WTC11 (cell line): Measurements from ENCODE around the gene UGT3A2. TPM values are rescaled to one million over a fixed set of nuclear protein-coding genes. Genes with fewer than 3 reads are reported as not detected.

Source experiments
- ATAC-seq: fragments of 200-7000 bp; cut with Tn5 transposase; 2 replicates; pipeline ENCODE4 v1.10.0; 2021; ENCODE audit warnings: mild to moderate bottlenecking, moderate library complexity
- CTCF ChIA-PET: fragments of 300-600 bp; sonication (Branson Sonifier 250); formaldehyde crosslinking; loops from one replicate; lab custom pipeline; 2021; ENCODE audit warnings: antibody characterized with exemption; lab: Charles Lee
- POLR2A ChIA-PET: fragments of 350-600 bp; sonication (Branson Sonifier 250); formaldehyde crosslinking; loops from one replicate; lab custom pipeline; 2021; ENCODE audit warnings: antibody characterized with exemption; lab: Charles Lee
- DNase-seq: peaks from one replicate; pipeline ENCODE4 v3.0.0; 2021; ENCODE audit warnings: low spot score
- H3K27ac Mint-ChIP-seq: 2 replicates; pipeline ENCODE4 v1.8.0; 2021; ENCODE audit warnings: mixed read lengths
- H3K27me3 Mint-ChIP-seq: 2 replicates; pipeline ENCODE4 v1.8.0; 2021; ENCODE audit warnings: low read depth, mild to moderate bottlenecking, moderate library complexity, mixed read lengths
- H3K36me3 Mint-ChIP-seq: 2 replicates; pipeline ENCODE4 v1.8.0; 2021; ENCODE audit warnings: mixed read lengths
- H3K4me1 Mint-ChIP-seq: 2 replicates; pipeline ENCODE4 v1.8.0; 2022; ENCODE audit warnings: mixed read lengths
- H3K4me3 Mint-ChIP-seq: 2 replicates; pipeline ENCODE4 v1.8.0; 2021; ENCODE audit warnings: mild to moderate bottlenecking, moderate library complexity, mixed read lengths
- H3K9me3 Mint-ChIP-seq: 2 replicates; pipeline ENCODE4 v1.8.0; 2021; ENCODE audit warnings: mixed read lengths
- EMX1 ChIP-seq: fragments of 250-450 bp; sonication (Bioruptor Pico); IDR thresholded peaks from 2 replicates; pipeline ENCODE4 v1.8.0; 2021; ENCODE audit warnings: mild to moderate bottlenecking
- ETV6 ChIP-seq: sonication (generic); formaldehyde crosslinking; IDR thresholded peaks from 2 replicates; pipeline ENCODE4 v1.8.1; 2022; ENCODE audit warnings: mild to moderate bottlenecking, missing genetic modification reagents
- GTF2I ChIP-seq: fragments of 250-450 bp; sonication (Bioruptor Pico); conservative IDR thresholded peaks from 2 replicates; pipeline ENCODE4 v1.4.0; 2021; ENCODE audit warnings: mild to moderate bottlenecking
- JAZF1 ChIP-seq: fragments of 250-450 bp; sonication (Bioruptor Pico); IDR thresholded peaks from 2 replicates; pipeline ENCODE4 v1.9.0; 2021; ENCODE audit warnings: moderate library complexity, mild to moderate bottlenecking, inconsistent platforms
- PRRX2 ChIP-seq: fragments of 250-450 bp; sonication (Bioruptor Pico); IDR thresholded peaks from 2 replicates; pipeline ENCODE4 v1.8.0; 2021; ENCODE audit warnings: mild to moderate bottlenecking
- RELA ChIP-seq: sonication (generic); formaldehyde crosslinking; IDR thresholded peaks from 2 replicates; pipeline ENCODE4 v1.8.1; 2022; ENCODE audit warnings: missing genetic modification reagents, mild to moderate bottlenecking, borderline replicate concordance
- SMAD3 ChIP-seq: sonication (generic); formaldehyde crosslinking; IDR thresholded peaks from 2 replicates; pipeline ENCODE4 v1.8.0; 2022; ENCODE audit warnings: missing genetic modification reagents, mild to moderate bottlenecking, borderline replicate concordance
- TCF7 ChIP-seq: sonication (generic); formaldehyde crosslinking; IDR thresholded peaks from 2 replicates; pipeline ENCODE4 v1.8.0; 2022; ENCODE audit warnings: mild to moderate bottlenecking, low read depth, missing genetic modification reagents, moderate library complexity
- TEAD1 ChIP-seq: sonication (generic); formaldehyde crosslinking; IDR thresholded peaks from 2 replicates; pipeline ENCODE4 v1.8.0; 2022; ENCODE audit warnings: mild to moderate bottlenecking, missing genetic modification reagents
- TP53 ChIP-seq: sonication (generic); formaldehyde crosslinking; IDR thresholded peaks from 2 replicates; pipeline ENCODE4 v1.8.1; 2023; ENCODE audit warnings: mild to moderate bottlenecking, missing genetic modification reagents
- ZBTB21 ChIP-seq: sonication (generic); formaldehyde crosslinking; IDR thresholded peaks from 2 replicates; pipeline ENCODE4 v1.8.1; 2023; ENCODE audit warnings: mild to moderate bottlenecking, missing genetic modification reagents, borderline replicate concordance
- ZNF121 ChIP-seq: sonication (generic); formaldehyde crosslinking; IDR thresholded peaks from 2 replicates; pipeline ENCODE4 v1.8.0; 2023; ENCODE audit warnings: missing genetic modification reagents
- ZNF138 ChIP-seq: sonication (generic); formaldehyde crosslinking; conservative IDR thresholded peaks from 2 replicates; pipeline ENCODE4 v1.8.1; 2022; ENCODE audit warnings: mild to moderate bottlenecking, moderate library complexity, missing genetic modification reagents
- ZNF263 ChIP-seq: sonication (generic); formaldehyde crosslinking; IDR thresholded peaks from 2 replicates; pipeline ENCODE4 v1.8.1; 2022; ENCODE audit warnings: low read depth, mild to moderate bottlenecking, moderate library complexity, missing genetic modification reagents
- ZNF671 ChIP-seq: fragments of 250-450 bp; sonication (Bioruptor Pico); IDR thresholded peaks from 2 replicates; pipeline ENCODE4 v1.8.0; 2021; ENCODE audit warnings: mild to moderate bottlenecking
- total RNA-seq: library from RNA; stranded (reverse); gene quantifications from 3 replicates; pipeline ENCODE4 v1.2.3, GENCODE V29; 2021
- TF ChIP-seq, protein P1 (sequence below): sonication (generic); formaldehyde crosslinking; IDR thresholded peaks from 2 replicates; pipeline ENCODE4 v1.8.1; 2023; ENCODE audit warnings: mild to moderate bottlenecking, moderate library complexity, missing genetic modification reagents
- TF ChIP-seq, protein P2 (sequence below): fragments of 250-450 bp; sonication (Bioruptor Pico); IDR thresholded peaks from 2 replicates; pipeline ENCODE4 v2.1.2; 2022; ENCODE audit warnings: mild to moderate bottlenecking, moderate library complexity
- TF ChIP-seq, protein P3 (sequence below): sonication (generic); formaldehyde crosslinking; conservative IDR thresholded peaks from 2 replicates; pipeline ENCODE4 v1.8.1; 2023; ENCODE audit warnings: mild to moderate bottlenecking, low read depth, missing genetic modification reagents, moderate library complexity
- TF ChIP-seq, protein P4 (sequence below): sonication (generic); formaldehyde crosslinking; IDR thresholded peaks from 2 replicates; pipeline ENCODE4 v1.8.1; 2022; ENCODE audit warnings: mild to moderate bottlenecking, moderate library complexity, missing genetic modification reagents
- TF ChIP-seq, protein P5 (sequence below): sonication (generic); formaldehyde crosslinking; IDR thresholded peaks from 2 replicates; pipeline ENCODE4 v1.8.0; 2022; ENCODE audit warnings: missing genetic modification reagents

Gene UGT3A2
- total RNA-seq, 1 experiment from 2014 or later, result 13.6 TPM

DNA sequence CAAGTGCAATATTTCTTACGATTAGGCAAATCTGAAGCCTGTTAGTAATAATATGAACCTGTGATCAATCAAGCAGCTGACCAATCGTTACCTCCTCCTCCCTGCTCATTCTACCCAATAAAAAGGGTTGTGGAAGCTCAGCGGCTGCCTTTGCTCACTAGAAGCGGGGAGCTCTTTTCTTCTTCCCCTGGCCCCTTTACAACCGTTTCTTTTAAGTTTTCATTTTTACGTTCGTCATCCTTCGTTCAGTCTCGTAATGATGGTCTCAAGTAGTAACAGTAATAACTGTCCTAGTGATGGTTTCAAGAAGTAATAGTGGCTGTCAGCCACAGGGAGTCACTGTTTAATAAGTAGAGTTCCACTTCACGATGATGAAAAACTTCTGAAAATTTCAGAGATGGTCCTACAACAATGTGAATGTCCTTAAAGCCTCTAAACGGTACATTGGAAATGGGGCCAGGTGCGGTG lies 6.2 kb downstream of the UGT3A2 start (continued):
- TF ChIP-seq, protein P1, sequence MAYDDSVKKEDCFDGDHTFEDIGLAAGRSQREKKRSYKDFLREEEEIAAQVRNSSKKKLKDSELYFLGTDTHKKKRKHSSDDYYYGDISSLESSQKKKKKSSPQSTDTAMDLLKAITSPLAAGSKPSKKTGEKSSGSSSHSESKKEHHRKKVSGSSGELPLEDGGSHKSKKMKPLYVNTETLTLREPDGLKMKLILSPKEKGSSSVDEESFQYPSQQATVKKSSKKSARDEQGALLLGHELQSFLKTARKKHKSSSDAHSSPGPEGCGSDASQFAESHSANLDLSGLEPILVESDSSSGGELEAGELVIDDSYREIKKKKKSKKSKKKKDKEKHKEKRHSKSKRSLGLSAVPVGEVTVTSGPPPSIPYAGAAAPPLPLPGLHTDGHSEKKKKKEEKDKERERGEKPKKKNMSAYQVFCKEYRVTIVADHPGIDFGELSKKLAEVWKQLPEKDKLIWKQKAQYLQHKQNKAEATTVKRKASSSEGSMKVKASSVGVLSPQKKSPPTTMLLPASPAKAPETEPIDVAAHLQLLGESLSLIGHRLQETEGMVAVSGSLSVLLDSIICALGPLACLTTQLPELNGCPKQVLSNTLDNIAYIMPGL (CRISPR knock-in tag), result no peak
- no peak for TF ChIP-seq RELA (CRISPR knock-in tag)
- TF ChIP-seq, protein P2, sequence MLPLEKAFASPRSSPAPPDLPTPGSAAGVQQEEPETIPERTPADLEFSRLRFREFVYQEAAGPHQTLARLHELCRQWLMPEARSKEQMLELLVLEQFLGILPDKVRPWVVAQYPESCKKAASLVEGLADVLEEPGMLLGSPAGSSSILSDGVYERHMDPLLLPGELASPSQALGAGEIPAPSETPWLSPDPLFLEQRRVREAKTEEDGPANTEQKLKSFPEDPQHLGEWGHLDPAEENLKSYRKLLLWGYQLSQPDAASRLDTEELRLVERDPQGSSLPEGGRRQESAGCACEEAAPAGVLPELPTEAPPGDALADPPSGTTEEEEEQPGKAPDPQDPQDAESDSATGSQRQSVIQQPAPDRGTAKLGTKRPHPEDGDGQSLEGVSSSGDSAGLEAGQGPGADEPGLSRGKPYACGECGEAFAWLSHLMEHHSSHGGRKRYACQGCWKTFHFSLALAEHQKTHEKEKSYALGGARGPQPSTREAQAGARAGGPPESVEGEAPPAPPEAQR (CRISPR knock-in tag), result no peak
- TF ChIP-seq SMAD3 (CRISPR knock-in tag), result no peak
- TF ChIP-seq EMX1 (CRISPR knock-in tag), result no peak
- no peak for TF ChIP-seq ZBTB21 (CRISPR knock-in tag)

DNA sequence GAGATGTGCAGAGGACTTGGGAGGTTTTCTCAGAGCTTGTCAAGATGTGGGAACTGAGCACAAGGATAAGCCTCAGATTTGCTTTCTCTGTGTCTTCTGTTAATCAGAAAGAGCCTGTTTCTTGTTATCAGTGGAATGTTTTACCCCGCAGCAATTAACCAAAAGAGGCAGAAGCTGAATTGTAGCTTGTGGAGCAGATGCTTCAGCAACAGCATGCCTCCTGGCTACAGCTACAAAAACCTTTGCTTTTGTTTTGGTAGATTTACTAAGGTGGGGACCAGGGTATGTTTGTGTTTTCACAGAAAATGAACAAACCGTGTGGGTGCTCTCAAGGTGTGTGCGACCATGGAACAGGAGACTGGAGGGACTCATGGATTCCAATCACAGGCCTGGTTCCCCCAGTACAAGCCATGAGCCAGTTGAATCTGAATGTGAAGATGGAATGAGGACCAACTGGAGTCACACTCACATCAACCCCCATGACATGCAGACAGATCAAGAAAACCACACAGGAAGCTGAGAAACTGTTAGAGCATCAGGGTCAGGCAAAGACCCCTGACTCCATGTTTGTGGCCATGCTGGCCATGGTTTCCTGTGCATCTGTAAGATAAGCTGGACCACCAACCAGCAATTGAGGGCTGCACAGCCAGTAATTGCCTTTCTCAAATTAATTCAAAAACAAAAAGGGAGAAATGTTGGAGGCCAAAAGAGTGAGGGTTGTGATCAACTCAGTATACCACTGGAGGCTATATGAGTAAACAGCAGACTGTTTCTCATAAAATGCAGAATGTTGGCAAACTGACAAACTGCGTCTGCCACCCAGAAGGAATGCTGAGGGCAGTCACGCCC lies 6.9 kb downstream of the UGT3A2 start:
- no peak overlapping the region for H3K4me3 Mint-ChIP-seq
- no peaks in the 10 kb centered on the region for H3K9me3 Mint-ChIP-seq
- no peak for ATAC-seq
- H3K4me1 Mint-ChIP-seq, result no peaks in the 10 kb centered on the region
- peaks cover 1% of the 10 kb centered on the region for H3K27me3 Mint-ChIP-seq
- peaks cover 24% of the 10 kb centered on the region for H3K36me3 Mint-ChIP-seq
- POLR2A ChIA-PET, result no interaction called here
- DNase-seq, result no peak
- CTCF ChIA-PET, result interaction anchor here (1.0 kb wide), 1 partner anchor 19 kb away, joined by 4 read pairs; no protein-coding TSS in a partner anchor
- no peak for TF ChIP-seq TCF7 (CRISPR knock-in tag)
- TF ChIP-seq, protein P3, sequence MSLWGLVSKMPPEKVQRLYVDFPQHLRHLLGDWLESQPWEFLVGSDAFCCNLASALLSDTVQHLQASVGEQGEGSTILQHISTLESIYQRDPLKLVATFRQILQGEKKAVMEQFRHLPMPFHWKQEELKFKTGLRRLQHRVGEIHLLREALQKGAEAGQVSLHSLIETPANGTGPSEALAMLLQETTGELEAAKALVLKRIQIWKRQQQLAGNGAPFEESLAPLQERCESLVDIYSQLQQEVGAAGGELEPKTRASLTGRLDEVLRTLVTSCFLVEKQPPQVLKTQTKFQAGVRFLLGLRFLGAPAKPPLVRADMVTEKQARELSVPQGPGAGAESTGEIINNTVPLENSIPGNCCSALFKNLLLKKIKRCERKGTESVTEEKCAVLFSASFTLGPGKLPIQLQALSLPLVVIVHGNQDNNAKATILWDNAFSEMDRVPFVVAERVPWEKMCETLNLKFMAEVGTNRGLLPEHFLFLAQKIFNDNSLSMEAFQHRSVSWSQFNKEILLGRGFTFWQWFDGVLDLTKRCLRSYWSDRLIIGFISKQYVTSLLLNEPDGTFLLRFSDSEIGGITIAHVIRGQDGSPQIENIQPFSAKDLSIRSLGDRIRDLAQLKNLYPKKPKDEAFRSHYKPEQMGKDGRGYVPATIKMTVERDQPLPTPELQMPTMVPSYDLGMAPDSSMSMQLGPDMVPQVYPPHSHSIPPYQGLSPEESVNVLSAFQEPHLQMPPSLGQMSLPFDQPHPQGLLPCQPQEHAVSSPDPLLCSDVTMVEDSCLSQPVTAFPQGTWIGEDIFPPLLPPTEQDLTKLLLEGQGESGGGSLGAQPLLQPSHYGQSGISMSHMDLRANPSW (CRISPR knock-in tag), result no peak
- TF ChIP-seq, protein P4, sequence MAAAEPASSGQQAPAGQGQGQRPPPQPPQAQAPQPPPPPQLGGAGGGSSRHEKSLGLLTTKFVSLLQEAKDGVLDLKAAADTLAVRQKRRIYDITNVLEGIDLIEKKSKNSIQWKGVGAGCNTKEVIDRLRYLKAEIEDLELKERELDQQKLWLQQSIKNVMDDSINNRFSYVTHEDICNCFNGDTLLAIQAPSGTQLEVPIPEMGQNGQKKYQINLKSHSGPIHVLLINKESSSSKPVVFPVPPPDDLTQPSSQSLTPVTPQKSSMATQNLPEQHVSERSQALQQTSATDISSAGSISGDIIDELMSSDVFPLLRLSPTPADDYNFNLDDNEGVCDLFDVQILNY (CRISPR knock-in tag), result no peak
- TF ChIP-seq ZNF138 (CRISPR knock-in tag), result no peak
- TF ChIP-seq ETV6 (CRISPR knock-in tag), result no peak
- no peak for TF ChIP-seq JAZF1 (CRISPR knock-in tag)
- TF ChIP-seq PRRX2, result no peak
- TF ChIP-seq TEAD1 (CRISPR knock-in tag), result no peak
- TF ChIP-seq TP53 (CRISPR knock-in tag), result no peak
- TF ChIP-seq ZNF671 (CRISPR knock-in tag), result no peak
- no peak for TF ChIP-seq ZNF121
- no peak for TF ChIP-seq ZNF263 (CRISPR knock-in tag)
- TF ChIP-seq, protein P5, sequence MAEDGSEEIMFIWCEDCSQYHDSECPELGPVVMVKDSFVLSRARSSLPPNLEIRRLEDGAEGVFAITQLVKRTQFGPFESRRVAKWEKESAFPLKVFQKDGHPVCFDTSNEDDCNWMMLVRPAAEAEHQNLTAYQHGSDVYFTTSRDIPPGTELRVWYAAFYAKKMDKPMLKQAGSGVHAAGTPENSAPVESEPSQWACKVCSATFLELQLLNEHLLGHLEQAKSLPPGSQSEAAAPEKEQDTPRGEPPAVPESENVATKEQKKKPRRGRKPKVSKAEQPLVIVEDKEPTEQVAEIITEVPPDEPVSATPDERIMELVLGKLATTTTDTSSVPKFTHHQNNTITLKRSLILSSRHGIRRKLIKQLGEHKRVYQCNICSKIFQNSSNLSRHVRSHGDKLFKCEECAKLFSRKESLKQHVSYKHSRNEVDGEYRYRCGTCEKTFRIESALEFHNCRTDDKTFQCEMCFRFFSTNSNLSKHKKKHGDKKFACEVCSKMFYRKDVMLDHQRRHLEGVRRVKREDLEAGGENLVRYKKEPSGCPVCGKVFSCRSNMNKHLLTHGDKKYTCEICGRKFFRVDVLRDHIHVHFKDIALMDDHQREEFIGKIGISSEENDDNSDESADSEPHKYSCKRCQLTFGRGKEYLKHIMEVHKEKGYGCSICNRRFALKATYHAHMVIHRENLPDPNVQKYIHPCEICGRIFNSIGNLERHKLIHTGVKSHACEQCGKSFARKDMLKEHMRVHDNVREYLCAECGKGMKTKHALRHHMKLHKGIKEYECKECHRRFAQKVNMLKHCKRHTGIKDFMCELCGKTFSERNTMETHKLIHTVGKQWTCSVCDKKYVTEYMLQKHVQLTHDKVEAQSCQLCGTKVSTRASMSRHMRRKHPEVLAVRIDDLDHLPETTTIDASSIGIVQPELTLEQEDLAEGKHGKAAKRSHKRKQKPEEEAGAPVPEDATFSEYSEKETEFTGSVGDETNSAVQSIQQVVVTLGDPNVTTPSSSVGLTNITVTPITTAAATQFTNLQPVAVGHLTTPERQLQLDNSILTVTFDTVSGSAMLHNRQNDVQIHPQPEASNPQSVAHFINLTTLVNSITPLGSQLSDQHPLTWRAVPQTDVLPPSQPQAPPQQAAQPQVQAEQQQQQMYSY, result no peak
- TF ChIP-seq GTF2I (CRISPR knock-in tag), result no peak
- TF ChIP-seq, all 79 proteins: peak for 0
- H3K27ac Mint-ChIP-seq, result no peak overlapping the region
